NCI-H345 treated with DMSO at 0.1 percent for 48 hours (cell line): ENCODE data around the gene MAST4.

ENCODE experiments used
- DNase-seq: peaks from one replicate; lab custom pipeline; 2025; ENCODE audit not compliant: unreplicated experiment; lab: John Stamatoyannopoulos, UW

Gene MAST4

GRCh38 chr5:67009028-67009427, 412.8 kb downstream of the MAST4 start:
- no peak for DNase-seq

- DNase-seq: no peak
These were observed 414.7 kb downstream of the MAST4 start for GRCh38 chr5:67010684-67011409.

GRCh38 chr5:67011422-67011821, 415.2 kb downstream of the MAST4 start:
- DNase-seq: no peak

GRCh38 chr5:67012171-67012570, 416.0 kb downstream of the MAST4 start:
- no peak for DNase-seq

GRCh38 chr5:67013719-67014118, 417.5 kb downstream of the MAST4 start:
- DNase-seq: no peak

- DNase-seq: no peak
These were observed 418.0 kb downstream of the MAST4 start for GRCh38 chr5:67014191-67014590.

GRCh38 chr5:67014957-67015400, 418.8 kb downstream of the MAST4 start:
- no peak for DNase-seq

GRCh38 chr5:67015541-67016191, 419.5 kb downstream of the MAST4 start:
- DNase-seq: no peak

- DNase-seq: no peak
These were observed 423.1 kb downstream of the MAST4 start for GRCh38 chr5:67019065-67019845.

- no peak for DNase-seq
These were observed 424.0 kb downstream of the MAST4 start for GRCh38 chr5:67020096-67020615.

GRCh38 chr5:67021031-67021430, 424.8 kb downstream of the MAST4 start:
- DNase-seq: no peak

- DNase-seq: no peak
These were observed 425.3 kb downstream of the MAST4 start for GRCh38 chr5:67021521-67021920.

GRCh38 chr5:67021962-67022361, 425.8 kb downstream of the MAST4 start:
- no peak for DNase-seq

GRCh38 chr5:67025457-67025856, 429.3 kb downstream of the MAST4 start:
- no peak for DNase-seq

- no peak for DNase-seq
These were observed 430.1 kb downstream of the MAST4 start for GRCh38 chr5:67026278-67026677.

- no peak for DNase-seq
These were observed 431.0 kb downstream of the MAST4 start for GRCh38 chr5:67027171-67027570.

- DNase-seq: no peak
These were observed 432.2 kb downstream of the MAST4 start for GRCh38 chr5:67028371-67028770.

GRCh38 chr5:67028941-67029340, 432.7 kb downstream of the MAST4 start:
- DNase-seq: no peak

- no peak for DNase-seq
These were observed 433.3 kb downstream of the MAST4 start for GRCh38 chr5:67029481-67029880.

- no peak for DNase-seq
These were observed 434.3 kb downstream of the MAST4 start for GRCh38 chr5:67030289-67031056.

GRCh38 chr5:67031057-67031443, 434.9 kb downstream of the MAST4 start:
- DNase-seq: no peak
